ENCODE measurements around the gene ZCCHC18.
"Not testable (repeated sequence)": the region's sequence is repeated elsewhere in the genome, so short reads cannot be mapped to it uniquely, and the experiment has no call there.

DNA sequence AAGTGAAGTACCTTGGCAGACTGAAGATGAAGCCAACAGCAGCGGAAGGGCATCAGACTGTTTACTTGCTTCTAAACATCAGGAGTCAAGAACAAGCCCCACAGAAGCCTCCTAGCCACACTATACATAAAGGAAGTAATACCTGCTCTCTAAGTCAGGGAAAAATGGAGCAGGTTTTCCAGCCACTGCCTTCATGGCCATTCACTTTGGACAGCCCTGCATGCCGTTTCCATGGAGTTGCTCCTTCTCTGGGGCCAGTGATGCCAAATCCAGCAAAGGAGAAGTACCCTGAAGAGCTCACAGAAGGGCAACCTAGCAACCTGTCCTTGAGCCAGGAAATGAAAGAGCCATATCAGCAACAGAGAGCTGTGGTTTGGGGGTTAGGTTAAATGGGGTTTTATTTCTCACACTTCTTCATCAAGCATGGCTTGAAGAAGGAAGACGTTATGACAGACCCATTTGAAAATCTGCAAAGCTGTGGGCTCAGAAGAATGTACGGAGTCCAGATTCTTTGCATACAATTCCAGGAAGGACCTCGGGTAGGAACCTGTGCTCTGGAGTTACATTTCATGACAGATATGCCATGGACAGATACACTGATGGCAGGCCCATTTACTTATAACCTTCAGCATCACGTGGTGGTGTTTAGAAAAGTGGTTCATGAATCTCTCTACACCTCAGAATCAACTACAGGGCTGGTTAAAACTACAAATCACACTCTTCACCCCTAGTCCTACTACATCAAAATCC lies 1.7 kb upstream of the ZCCHC18 start:
- TF ChIP-seq, protein P1, sequence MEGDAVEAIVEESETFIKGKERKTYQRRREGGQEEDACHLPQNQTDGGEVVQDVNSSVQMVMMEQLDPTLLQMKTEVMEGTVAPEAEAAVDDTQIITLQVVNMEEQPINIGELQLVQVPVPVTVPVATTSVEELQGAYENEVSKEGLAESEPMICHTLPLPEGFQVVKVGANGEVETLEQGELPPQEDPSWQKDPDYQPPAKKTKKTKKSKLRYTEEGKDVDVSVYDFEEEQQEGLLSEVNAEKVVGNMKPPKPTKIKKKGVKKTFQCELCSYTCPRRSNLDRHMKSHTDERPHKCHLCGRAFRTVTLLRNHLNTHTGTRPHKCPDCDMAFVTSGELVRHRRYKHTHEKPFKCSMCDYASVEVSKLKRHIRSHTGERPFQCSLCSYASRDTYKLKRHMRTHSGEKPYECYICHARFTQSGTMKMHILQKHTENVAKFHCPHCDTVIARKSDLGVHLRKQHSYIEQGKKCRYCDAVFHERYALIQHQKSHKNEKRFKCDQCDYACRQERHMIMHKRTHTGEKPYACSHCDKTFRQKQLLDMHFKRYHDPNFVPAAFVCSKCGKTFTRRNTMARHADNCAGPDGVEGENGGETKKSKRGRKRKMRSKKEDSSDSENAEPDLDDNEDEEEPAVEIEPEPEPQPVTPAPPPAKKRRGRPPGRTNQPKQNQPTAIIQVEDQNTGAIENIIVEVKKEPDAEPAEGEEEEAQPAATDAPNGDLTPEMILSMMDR (conservative IDR thresholded peaks at IDR 0.05; ENCODE audit: low read depth, low read length), result not testable (repeated sequence)
- not testable (repeated sequence) for TF ChIP-seq MAFK (IDR thresholded peaks at IDR 0.05; ENCODE audit: low read depth, low read length); MXI1 (IDR thresholded peaks at IDR 0.05; ENCODE audit: borderline replicate concordance, low read depth, low read length); ELK1 (IDR thresholded peaks at IDR 0.05; ENCODE audit: borderline replicate concordance, low read depth, low read length); POLR2A (IDR thresholded peaks at IDR 0.05; ENCODE audit: low read depth, low read length); BHLHE40 (IDR thresholded peaks at IDR 0.05; ENCODE audit: low read depth, low read length); RCOR1 (IDR thresholded peaks at IDR 0.05; ENCODE audit: insufficient replicate concordance, low read length); CEBPB (IDR thresholded peaks at IDR 0.05; ENCODE audit: low read depth, low read length)
